Measurements from ENCODE around the gene EPN1. TPM values are rescaled to one million over a fixed set of nuclear protein-coding genes. Genes with fewer than 3 reads are reported as not detected.

Gene EPN1
- polyA plus RNA-seq, 1 experiment, result 60.8 TPM

GRCh38 chr19:55678121-55678671 is 3.2 kb downstream of the EPN1 start:
- Histone ChIP-seq H3K4me3 (ENCODE audit: low read depth, low read length) (no peak overlapping the region), H3K27me3 (ENCODE audit: control insufficient read depth, insufficient read depth, low read length) (no peaks in the 10 kb centered on the region), H3K36me3 (ENCODE audit: control insufficient read depth, insufficient read depth, low read length) (peaks cover 30% of the 10 kb centered on the region)
- ChIA-PET CTCF (no interaction called here), POLR2A (no interaction called here)
- TF ChIP-seq, protein P1, sequence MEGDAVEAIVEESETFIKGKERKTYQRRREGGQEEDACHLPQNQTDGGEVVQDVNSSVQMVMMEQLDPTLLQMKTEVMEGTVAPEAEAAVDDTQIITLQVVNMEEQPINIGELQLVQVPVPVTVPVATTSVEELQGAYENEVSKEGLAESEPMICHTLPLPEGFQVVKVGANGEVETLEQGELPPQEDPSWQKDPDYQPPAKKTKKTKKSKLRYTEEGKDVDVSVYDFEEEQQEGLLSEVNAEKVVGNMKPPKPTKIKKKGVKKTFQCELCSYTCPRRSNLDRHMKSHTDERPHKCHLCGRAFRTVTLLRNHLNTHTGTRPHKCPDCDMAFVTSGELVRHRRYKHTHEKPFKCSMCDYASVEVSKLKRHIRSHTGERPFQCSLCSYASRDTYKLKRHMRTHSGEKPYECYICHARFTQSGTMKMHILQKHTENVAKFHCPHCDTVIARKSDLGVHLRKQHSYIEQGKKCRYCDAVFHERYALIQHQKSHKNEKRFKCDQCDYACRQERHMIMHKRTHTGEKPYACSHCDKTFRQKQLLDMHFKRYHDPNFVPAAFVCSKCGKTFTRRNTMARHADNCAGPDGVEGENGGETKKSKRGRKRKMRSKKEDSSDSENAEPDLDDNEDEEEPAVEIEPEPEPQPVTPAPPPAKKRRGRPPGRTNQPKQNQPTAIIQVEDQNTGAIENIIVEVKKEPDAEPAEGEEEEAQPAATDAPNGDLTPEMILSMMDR (IDR thresholded peaks at IDR 0.05; ENCODE audit: insufficient read depth, low read depth, low read length), result no peak
- no peak for DNase-seq (ENCODE audit: low read depth)

DNA sequence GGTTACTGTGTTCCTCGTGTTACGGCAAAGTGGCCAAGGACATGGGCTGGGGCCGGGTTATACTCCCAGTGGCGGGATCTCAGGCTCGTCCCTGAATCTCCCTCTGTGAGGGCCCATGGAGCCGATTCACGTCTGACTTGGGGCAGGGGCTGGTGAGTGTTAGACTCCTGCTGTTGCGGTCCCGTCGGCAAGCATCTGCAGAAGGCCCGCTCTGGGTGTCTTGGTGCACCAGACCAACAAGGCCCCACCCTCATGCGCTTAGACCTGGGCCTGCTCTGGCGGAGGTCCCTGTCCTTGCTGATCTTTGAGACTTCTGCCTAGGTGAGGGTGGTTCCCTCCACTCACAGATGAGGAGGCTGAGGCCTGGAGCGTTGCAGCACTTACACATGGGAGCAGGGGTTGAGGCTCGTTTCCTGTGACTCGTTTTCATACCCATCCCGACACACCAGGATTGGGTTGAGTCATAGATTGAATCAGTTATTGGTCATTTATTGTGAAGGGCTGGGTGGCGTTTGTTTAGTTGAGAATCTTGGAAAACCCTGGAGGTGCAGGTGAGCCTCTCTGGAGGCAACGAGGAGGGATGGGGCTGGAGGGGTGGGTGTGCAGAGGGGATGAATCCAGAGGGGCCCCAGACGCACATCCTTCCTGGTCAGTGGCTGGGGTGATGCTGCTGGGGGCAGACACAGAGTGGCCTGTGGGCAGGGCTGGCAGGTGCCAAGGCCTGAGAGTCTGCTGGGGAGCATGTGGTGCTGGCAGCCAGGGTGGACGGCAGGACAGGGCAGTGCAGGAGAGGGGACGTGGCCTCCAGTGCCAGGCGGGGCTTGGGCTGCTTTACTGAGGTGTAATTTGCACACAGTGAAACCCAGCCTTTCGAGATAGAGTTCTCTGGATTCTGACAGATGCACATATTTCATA is 4.6 kb downstream of the EPN1 start:
- H3K4me3 ChIP-seq (ENCODE audit: low read depth, low read length), result no peak overlapping the region
- H3K27me3 ChIP-seq (ENCODE audit: control insufficient read depth, insufficient read depth, low read length), result no peaks in the 10 kb centered on the region
- no peak for DNase-seq (ENCODE audit: low read depth)
- POLR2A ChIA-PET, result no interaction called here
- TF ChIP-seq, protein P1 (IDR thresholded peaks at IDR 0.05; ENCODE audit: insufficient read depth, low read depth, low read length), result no peak
- CTCF ChIA-PET, result interaction anchor here (1.4 kb wide), 1 partner anchor 22 kb away, joined by 3 read pairs; no protein-coding TSS in a partner anchor
- H3K36me3 ChIP-seq (ENCODE audit: control insufficient read depth, insufficient read depth, low read length), result peaks cover 29% of the 10 kb centered on the region

DNA sequence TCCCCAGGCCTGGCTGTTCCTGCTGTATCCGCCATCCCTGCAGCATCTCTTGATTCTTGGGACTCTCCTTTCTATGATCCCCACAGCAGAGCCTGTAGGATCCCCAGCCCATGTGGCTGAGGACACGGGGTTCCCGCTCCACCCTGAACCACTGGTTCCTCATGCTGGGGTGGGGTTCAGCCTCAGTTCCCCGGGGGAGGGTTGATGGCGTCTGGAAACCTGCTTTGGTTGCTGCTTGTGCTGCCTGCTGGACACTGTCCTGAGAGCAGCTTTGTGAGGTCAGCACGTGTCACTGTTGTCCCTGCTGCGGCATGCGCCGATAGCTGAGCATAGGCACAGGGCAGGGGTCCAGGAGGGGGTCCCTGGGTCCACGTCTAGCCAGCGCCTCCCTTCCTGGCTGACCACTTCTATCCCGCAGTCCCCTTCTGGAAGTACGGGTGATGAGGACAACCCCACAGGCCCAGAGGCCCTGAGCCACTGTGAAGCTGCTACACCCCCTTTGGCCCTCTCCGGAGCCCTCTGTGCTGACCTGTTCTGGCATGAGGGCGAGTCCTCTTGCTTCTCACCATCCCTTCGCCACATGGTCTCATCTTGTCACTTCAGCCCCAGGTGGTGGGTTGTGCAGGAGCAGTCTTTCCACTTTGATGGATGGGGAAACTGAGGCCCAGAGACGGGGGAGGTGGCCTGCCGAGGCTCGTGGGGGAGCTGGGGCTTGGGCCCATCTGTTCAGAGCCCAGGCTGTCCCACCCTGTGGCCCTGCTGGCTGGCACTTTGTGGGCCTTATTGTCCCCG is 5.5 kb downstream of the EPN1 start:
- Histone ChIP-seq H3K36me3 (ENCODE audit: control insufficient read depth, insufficient read depth, low read length) (peaks cover 34% of the 10 kb centered on the region), H3K4me3 (ENCODE audit: low read depth, low read length) (no peak overlapping the region), H3K27me3 (ENCODE audit: control insufficient read depth, insufficient read depth, low read length) (no peaks in the 10 kb centered on the region)
- TF ChIP-seq, protein P1 (IDR thresholded peaks at IDR 0.05; ENCODE audit: insufficient read depth, low read depth, low read length), result no peak
- POLR2A ChIA-PET, result no interaction called here
- CTCF ChIA-PET, result interaction anchor here (1.3 to 1.4 kb wide), 2 partner anchors 9 to 21 kb away, joined by 3 to 5 read pairs; no protein-coding TSS in a partner anchor
- no peak for DNase-seq (ENCODE audit: low read depth)

DNA sequence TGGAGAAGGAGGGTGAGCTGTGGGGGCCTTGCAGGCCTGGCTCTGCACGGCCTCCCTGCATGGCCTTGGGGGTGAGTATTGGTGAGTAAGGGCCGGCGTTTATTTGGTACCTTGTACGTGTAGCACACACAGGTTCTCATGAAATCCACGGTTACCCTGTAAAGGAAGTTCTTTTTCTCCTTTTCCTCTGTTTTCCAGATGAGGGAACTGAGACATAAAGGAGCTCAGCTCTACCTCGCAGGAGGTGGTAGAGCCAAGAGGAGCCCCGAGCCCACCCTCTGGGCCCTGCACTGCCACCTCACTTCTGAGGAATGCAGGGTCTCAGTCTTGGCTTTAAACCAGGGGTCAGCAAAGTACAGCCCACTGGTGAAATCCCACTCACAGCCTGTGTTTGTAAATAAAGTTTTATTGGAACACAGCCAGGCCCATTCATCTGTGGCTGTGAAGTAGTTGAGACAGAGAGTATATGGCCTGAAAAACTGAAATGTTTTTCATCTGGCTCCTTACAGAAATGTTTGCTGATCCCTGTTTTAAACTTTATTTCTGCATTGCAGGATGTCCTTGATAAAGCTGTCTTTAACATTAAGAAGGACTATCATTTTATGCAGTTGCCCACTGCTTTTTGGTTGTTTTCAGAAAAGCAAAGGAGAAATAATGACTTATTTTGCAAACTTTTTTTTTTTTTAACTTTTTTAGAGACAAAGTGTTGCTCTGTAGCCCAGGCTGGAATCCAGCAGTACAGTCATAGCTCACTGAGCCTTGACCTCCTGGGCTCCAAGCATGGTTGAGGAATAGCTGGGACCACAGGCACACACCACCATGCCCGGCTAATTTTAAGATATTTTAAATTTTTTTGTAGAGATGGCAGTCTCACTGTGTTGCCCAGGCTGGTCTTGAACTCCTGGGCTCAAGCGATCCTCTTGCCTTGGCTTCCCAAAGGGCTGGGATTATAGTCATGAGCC is 6.4 kb downstream of the EPN1 start:
- TF ChIP-seq, protein P1 (IDR thresholded peaks at IDR 0.05; ENCODE audit: insufficient read depth, low read depth, low read length), result no peak
- DNase-seq (ENCODE audit: low read depth), result no peak
- POLR2A ChIA-PET, result no interaction called here

More for the DNA sequence above, 6.4 kb downstream of the EPN1 start:
- H3K4me3 ChIP-seq (ENCODE audit: low read depth, low read length), result no peak overlapping the region
- CTCF ChIA-PET, result interaction anchor here (1.3 to 1.4 kb wide), 2 partner anchors 10 to 20 kb away, joined by 3 to 5 read pairs; no protein-coding TSS in a partner anchor
- peaks cover 42% of the 10 kb centered on the region for H3K36me3 ChIP-seq (ENCODE audit: control insufficient read depth, insufficient read depth, low read length)
- no peaks in the 10 kb centered on the region for H3K27me3 ChIP-seq (ENCODE audit: control insufficient read depth, insufficient read depth, low read length)
